Activated CD4-positive, alpha-beta T cell treated with anti-CD3 and anti-CD28 coated beads, Interleukin-2, Interleukin-4, amounts not matched to agents 100 ng/mL and 50 ng/mL, durations not matched to agents 16 hours and 8 hours (primary cell): ENCODE data around the gene HOXA7.

ENCODE experiments used
- DNase-seq: peaks from one replicate; pipeline ENCODE4 v3.0.0-alpha.2; 2020; ENCODE audit warnings: low spot score

Gene HOXA7

GRCh38 chr7:27118580-27118979, 37.9 kb downstream of the HOXA7 start:
- DNase-seq = no peak

DNA sequence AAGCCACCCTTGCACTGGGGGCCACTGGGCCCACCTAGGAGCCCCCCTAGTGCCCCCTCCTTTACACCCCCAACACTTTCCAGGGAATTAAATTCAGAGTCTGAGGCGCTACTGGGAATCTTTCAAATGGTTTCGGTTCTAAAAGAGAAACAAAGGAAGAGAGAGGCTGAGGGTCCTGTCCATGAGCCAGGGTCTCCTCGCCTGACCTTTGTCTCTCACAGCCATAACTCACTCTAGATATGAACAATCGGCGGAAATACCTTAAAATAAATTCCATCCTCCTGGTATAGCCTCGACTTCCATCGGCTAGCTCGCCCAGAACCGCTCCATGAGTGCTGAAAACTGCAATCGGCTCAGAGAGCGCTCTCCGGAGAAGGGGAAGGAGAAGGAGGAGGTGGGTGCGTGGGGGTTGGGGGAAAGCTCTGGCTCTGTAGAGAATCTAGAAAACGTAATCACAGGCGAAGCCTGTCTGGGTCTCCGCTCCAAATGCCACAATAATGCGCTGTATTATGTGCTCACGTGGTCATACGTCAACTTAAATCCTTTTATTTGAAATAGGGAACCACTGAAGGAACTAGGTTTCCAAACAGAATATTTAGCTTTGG, 38.5 kb downstream of the HOXA7 start:
- no peak for DNase-seq

DNA sequence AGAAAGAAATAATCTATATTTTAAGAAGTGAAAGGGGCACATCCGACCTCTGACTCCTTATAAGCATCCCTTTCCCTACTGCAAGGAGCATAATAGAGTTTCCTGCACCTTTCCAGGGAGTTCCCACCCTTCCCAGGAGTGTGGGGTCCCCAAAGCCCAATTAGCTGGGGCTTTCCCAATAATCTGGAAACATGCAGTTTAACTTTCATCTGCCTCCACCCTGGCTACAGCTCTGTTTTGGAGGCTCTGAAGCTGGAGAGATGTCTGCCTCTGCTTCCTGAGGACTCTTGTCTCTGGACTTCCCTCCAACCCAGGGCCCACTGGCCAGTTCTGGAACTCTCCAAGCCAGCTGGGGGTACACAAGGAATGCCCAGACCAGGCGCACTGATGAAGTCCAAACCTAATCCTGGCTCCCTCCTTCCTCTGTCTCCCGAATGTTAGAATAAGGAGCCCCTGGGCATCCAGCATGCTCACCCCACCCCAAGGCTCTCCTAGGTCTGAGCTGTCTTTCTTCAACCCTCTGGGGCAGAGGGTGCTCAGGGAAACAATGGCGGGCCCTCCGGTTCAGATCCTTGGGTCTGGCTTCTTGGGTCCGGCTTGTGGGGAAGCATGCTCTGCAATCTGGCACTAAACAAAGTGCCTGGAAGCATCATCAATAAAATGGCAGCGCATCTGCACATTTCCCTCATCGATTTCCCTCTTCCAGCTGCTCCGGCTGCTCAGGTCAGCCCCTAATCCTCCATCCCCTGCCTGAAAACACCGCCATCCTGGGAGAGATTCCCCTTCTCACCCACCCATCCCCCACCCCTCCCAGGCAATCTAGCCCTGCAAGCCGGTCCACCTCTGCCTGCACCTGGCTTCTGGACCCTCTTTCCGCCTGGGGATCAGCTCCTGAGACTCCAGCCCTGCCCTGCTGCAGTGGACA, 39.3 kb downstream of the HOXA7 start:
- no peak for DNase-seq

GRCh38 chr7:27116031-27116961, 40.2 kb downstream of the HOXA7 start:
- no peak for DNase-seq

GRCh38 chr7:27115221-27116026, 41.1 kb downstream of the HOXA7 start:
- DNase-seq = no peak

- DNase-seq = no peak
Measured at GRCh38 chr7:27114881-27115220, 41.6 kb downstream of the HOXA7 start.

- DNase-seq = no peak
Measured at GRCh38 chr7:27113991-27114769, 42.3 kb downstream of the HOXA7 start.

DNA sequence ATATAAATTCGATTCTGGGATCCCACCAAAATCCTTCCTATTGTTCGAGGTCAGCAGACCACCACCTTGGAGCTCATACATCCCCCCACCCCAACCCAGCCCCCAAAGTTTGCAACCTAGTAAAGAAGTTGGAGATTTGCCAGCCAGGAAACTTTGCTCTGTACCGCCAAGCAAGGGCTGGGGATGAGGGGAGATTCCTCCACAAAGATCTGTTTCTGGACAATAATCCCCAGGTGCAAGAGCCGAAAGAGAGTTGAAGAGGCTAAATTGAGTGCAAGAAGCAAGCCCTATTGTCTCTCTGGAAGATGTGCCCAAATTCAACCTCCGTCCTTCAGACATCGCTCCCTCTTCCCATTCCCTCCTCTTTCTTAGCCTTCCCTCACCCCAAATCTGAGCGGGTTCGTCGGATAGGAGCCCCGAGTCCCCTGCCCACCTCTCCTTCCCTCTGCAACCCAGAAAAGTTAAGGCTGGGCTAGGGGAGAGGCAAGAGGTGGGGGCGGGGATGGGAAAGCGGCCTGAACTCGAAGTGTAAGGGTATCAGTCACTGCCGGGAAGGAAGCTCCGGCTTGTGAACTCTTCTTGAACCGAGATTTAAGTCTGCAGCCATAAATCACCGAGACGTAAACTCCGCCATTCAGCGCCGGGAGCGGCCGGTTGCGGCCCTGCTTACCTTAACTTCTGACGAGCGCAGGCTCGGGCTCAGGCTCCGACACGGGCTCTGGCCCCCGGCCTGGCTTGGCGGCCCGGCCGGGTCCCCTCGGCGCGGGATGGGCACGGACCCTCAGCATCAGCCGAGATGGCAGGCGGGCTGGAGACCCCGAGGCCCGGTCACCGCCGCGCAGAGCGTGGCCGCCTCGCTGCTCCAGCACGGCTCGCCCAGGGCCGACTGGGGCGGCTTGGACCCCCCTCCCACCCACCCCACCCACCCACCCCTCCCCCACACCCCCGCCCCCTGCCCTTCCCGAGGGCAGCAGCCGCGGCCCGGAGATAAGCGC, 43.2 kb downstream of the HOXA7 start:
- DNase-seq = no peak

DNA sequence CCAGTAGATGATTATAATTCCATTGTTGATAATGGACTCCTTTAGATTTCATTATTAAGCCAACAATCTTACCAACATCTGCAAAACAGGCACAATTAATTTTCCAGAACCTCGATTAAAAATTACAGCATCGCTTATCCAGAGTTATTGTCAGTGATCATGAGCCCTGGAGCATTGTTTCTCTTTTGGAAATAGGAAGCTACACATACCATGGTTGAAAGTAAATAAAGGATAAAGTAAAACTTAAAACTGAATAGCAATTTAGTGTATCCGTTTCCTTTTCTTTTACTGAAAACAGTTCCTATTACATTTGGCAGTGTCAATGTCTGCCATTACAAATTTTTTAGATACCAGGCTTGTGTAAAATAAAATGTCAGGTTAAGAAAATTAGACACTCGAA, 44.1 kb downstream of the HOXA7 start:
- no peak for DNase-seq

- no peak for DNase-seq
Measured at GRCh38 chr7:27111751-27112277, 44.7 kb downstream of the HOXA7 start.

GRCh38 chr7:27111042-27111750, 45.3 kb downstream of the HOXA7 start:
- no peak for DNase-seq

DNA sequence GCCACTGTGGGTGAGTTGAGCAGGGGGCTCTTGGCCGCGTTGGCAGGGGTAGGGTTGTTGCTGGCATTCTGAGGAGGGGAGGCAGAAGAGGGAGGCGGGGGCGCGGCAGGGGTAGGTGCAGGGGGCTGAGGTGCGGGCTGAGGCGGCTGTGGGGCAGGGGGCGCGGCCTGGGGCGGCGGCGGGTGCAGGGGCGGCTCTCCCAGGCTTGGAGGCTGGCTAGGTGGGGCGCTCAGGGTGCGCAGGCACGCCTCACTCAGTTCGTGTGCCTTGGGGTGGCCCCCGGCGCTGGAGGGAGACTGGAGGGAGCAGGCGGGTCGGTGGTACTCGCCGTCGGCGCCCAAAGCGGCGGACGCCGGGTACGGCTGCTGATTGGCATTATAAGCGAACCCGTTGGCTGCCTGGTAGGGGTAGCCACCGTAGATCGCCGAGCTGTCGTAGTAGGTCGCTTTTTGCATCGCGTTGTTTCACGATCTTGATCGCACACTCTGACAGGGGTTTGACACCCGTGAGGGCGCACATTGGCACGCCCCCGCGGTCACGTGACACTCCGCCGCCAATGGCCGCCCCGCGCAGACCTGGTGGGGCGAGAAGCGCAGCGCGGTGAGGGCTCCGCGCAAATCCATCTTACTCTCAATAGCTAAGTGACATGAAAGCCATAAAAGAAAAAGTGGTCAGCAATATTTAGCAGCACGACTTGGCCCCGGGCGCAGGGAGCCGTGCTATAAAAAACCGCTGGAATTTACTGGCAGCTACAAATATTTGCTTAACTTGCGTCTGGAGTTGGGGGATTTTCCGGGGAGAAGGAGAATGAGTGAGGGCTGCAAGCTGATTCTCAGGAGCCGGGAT, 46.1 kb downstream of the HOXA7 start:
- DNase-seq = no peak

DNA sequence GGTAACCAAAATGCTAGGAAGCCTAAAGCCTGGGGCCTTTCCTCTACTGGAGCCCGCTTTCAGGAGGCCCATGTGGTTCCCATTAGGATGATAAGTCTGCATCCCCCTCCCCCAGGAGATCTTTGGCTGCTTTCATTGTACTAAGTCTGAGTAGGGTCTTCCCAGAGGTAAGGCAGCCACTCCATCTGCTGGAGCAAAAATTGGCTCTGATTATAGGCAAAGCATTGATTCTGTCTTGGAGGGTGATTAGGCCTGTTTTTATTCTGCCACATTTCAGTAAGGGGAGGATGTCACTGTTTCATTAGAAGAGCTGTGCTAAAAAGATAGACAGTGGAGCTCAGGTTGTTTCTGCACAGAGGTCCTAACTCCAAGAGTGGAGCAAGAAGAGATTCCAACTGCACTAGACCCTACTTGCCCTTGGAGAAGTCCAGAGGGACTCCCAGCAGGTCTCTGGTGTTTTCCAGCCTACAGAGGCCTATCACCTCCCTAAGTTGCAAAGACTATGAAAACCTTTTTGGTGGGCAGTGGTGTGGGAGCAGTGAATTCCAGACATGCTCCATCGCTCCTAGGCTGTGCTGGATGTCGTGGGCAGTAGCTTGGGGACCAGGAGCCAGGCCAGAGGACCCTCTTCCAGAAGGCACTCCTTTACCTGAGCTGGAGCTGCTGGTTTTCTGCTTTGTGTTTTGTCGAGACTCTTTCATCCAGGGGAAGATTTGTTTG, 46.8 kb downstream of the HOXA7 start:
- DNase-seq = no peak

DNA sequence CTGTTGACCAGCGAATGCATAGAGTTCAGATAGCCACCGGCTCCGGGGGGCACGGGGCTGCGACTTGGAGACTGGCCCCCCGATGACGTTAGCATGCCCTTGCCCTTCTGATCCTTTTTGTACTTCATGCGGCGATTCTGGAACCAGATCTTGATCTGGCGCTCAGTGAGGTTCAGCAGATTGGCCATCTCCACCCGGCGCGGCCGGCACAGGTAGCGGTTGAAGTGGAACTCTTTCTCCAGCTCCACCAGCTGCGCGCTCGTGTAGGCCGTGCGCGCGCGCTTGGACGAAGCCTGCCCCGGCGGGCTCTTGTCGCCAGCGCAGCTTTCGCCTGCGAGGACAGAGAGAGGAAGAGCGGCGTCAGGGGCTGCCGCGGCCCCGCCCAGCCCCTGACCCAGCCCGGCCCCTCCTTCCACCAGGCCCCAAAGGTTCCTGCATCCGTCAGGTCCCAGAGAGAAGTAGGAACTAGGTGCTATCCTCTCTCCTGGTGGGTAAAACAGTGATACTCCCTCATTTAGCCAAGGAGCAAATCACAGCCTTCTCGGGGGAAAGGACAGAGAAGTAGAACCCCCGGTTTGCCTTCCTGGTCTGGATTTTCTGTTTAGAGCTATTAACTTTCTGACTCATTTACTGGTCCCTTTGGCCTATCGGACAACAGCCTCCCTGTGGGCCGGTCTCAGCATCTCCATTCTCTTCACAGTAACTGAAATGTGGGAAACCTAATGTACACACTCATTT, 47.9 kb downstream of the HOXA7 start:
- DNase-seq = no peak

GRCh38 chr7:27107391-27108381, 48.8 kb downstream of the HOXA7 start:
- DNase-seq = no peak
